MCF 10A (cell line): ENCODE data around the gene ANKRD6. TPM values are rescaled to one million over a fixed set of nuclear protein-coding genes. Genes with fewer than 3 reads are reported as not detected.

Experiments
- BruUV-seq: library from RNA; stranded (reverse); fragments of 400-500 nt; replicated peaks from 2 replicates; lab custom pipeline; 2021; lab: Mats Ljungman, UMichigan
- CTCF ChIA-PET: fragments of 300-600 bp; sonication (Branson Sonifier 250); formaldehyde crosslinking; extraction: SDS; loops from one replicate; lab custom pipeline; 2021; ENCODE audit warnings: antibody characterized with exemption, inconsistent platforms; lab: Yijun Ruan, JAX
- POLR2A ChIA-PET: fragments of 300-600, 350-650 bp; sonication (Branson Sonifier 250); formaldehyde crosslinking; extraction: SDS; loops from one replicate; lab custom pipeline; 2020; ENCODE audit warnings: antibody characterized with exemption, inconsistent platforms; lab: Yijun Ruan, JAX
- DNase-seq: peaks from one replicate; pipeline ENCODE4 v3.0.0-alpha.2; 2018; ENCODE audit not compliant: unreplicated experiment
- H3K27ac Mint-ChIP-seq: one replicate; pipeline ENCODE4 v1.8.0; 2022; ENCODE audit warnings: mild to moderate bottlenecking, low read depth, mixed read lengths; ENCODE audit not compliant: unreplicated experiment
- H3K27me3 Mint-ChIP-seq: one replicate; pipeline ENCODE4 v1.8.0; 2022; ENCODE audit warnings: mixed read lengths; ENCODE audit not compliant: insufficient read depth, unreplicated experiment
- H3K36me3 Mint-ChIP-seq: one replicate; pipeline ENCODE4 v1.8.0; 2022; ENCODE audit warnings: mild to moderate bottlenecking, moderate library complexity, mixed read lengths; ENCODE audit not compliant: insufficient read depth, unreplicated experiment
- H3K4me1 Mint-ChIP-seq: one replicate; pipeline ENCODE4 v1.8.0; 2022; ENCODE audit warnings: mixed read lengths; ENCODE audit not compliant: insufficient read depth, unreplicated experiment
- H3K4me3 Mint-ChIP-seq: one replicate; pipeline ENCODE4 v1.8.0; 2022; ENCODE audit warnings: mild to moderate bottlenecking, moderate library complexity, mixed read lengths; ENCODE audit not compliant: unreplicated experiment
- H3K9me3 Mint-ChIP-seq: one replicate; pipeline ENCODE4 v1.8.0; 2022; ENCODE audit warnings: mixed read lengths; ENCODE audit not compliant: unreplicated experiment
- intact Hi-C: fragments of 100-400 bp; cut with micrococcal nuclease; formaldehyde crosslinking; loops from 2 replicates; pipeline ENCODE4 v1.14.1; 2022
- total RNA-seq: library from RNA; stranded (reverse); gene quantifications from 2 replicates; pipeline ENCODE4 v1.2.3, GENCODE V29; 2022
- TF ChIP-seq, protein P1 (sequence below): fragments of 200-600 bp; IDR thresholded peaks from one replicate; pipeline ENCODE4 v1.8.0; 2022; ENCODE audit warnings: antibody characterized with exemption, mild to moderate bottlenecking; ENCODE audit not compliant: unreplicated experiment

ANKRD6 gene
- total RNA-seq, 1 experiment from 2014 or later: 2.1 TPM

DNA sequence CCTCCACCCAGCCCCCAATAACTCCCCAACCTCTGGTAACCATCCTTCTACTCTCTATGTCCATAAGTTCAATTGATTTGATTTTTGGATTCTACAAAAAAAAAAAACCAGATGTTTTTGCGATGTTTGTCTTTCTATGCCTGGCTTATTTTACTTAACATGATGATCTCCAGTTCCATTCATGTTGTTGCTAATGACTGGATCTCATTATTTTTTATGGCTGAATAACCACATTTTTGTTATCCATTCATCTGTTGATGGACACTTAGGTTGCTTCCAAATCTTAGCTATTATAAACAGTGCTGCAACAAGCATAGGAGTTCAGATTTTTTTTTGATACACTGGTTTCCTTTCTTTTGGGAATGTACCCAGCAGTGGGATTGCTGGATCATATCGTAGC is 106.8 kb downstream of the ANKRD6 start:
- Mint-ChIP-seq H3K27me3 (peaks cover 78% of the 10 kb centered on the region), H3K4me1 (no peaks in the 10 kb centered on the region), H3K9me3 (no peaks in the 10 kb centered on the region), H3K36me3 (no peaks in the 10 kb centered on the region), H3K27ac (no peak overlapping the region), H3K4me3 (no peak overlapping the region)
- no peak for DNase-seq
- ChIA-PET POLR2A (interaction anchor here (0.7 kb wide), 1 partner anchor 955 kb away, joined by 3 read pairs; no protein-coding TSS in a partner anchor), CTCF (interaction anchor here (0.6 kb wide), 2 partner anchors 14 to 108 kb away, joined by 3 read pairs; no protein-coding TSS in a partner anchor)
- BruUV-seq: no TSS peak
- intact Hi-C loops: no loop called here
- TF ChIP-seq, protein P1, sequence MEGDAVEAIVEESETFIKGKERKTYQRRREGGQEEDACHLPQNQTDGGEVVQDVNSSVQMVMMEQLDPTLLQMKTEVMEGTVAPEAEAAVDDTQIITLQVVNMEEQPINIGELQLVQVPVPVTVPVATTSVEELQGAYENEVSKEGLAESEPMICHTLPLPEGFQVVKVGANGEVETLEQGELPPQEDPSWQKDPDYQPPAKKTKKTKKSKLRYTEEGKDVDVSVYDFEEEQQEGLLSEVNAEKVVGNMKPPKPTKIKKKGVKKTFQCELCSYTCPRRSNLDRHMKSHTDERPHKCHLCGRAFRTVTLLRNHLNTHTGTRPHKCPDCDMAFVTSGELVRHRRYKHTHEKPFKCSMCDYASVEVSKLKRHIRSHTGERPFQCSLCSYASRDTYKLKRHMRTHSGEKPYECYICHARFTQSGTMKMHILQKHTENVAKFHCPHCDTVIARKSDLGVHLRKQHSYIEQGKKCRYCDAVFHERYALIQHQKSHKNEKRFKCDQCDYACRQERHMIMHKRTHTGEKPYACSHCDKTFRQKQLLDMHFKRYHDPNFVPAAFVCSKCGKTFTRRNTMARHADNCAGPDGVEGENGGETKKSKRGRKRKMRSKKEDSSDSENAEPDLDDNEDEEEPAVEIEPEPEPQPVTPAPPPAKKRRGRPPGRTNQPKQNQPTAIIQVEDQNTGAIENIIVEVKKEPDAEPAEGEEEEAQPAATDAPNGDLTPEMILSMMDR: no peak

DNA sequence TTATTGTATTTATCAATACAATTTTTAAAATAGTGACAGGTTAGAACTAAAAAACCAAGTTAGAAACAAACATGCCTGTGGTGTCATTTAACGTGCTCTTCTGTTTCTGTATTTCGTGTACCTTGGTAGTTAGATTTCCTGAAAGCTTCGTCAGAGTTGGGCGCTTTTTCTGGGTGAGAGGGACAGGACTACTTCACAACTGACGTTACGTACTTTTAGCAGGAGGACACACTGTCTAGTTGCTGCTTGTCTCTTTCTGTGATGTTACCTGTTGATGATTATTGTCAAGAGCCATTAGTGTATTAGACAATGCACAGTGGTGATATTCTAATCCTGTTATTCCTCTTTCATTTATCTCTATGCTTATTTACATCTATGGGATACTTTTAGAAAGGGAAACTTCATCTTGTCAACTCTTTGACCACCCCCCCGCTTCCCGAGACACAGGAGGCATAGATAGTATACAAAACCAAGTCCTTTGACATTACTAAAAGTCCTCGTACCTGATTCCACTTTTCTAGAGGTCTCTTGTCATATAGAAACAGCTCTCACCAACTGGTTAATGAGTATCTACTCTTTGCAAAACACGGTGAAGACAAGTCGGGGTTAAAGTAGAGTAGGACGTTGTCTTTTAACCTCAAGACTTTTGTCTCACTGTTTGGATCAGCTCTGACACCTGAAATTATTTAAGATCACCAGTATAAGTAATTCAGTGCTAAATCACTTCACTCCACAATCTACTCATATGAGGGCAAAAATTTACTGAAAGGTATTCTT is 109.3 kb downstream of the ANKRD6 start:
- Mint-ChIP-seq H3K36me3 (no peaks in the 10 kb centered on the region), H3K4me3 (no peak overlapping the region), H3K27me3 (peaks cover 58% of the 10 kb centered on the region), H3K4me1 (no peaks in the 10 kb centered on the region), H3K27ac (no peak overlapping the region), H3K9me3 (no peaks in the 10 kb centered on the region)
- POLR2A ChIA-PET: no interaction called here
- DNase-seq: no peak
- intact Hi-C loops: no loop called here
- TF ChIP-seq, protein P1: no peak
- CTCF ChIA-PET: interaction anchor here (0.5 kb wide), 1 partner anchor 69 kb away, joined by 6 read pairs; no protein-coding TSS in a partner anchor
- no TSS peak for BruUV-seq

DNA sequence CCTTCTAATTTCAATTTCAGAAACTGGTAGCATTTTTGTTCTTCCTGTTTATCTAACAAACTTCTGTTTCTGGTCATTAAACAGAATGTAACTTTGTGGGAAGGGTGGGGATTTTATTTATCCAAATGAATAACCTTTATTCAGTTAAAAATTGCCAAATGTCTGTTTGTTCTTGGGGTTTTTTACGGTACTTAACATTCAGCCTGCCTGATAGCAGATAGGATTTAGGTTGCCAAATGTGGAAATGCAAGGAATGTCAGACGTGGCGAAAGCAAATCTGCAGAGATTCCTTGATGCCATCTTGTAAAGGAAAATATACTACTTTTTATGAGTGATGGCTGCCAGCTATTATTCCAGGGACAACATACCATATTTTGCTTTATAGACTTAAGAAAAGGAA is 109.9 kb downstream of the ANKRD6 start:
- TF ChIP-seq, protein P1: no peak
- Mint-ChIP-seq H3K4me3 (no peak overlapping the region), H3K27ac (no peak overlapping the region), H3K27me3 (peaks cover 52% of the 10 kb centered on the region), H3K36me3 (no peaks in the 10 kb centered on the region), H3K4me1 (no peaks in the 10 kb centered on the region), H3K9me3 (no peaks in the 10 kb centered on the region)
- no TSS peak for BruUV-seq
- POLR2A ChIA-PET: no interaction called here
- CTCF ChIA-PET: interaction anchor here (0.5 to 1.0 kb wide), 2 partner anchors 20 to 68 kb away, joined by 6 read pairs; no protein-coding TSS in a partner anchor
- no peak for DNase-seq
- intact Hi-C loops: no loop called here

DNA sequence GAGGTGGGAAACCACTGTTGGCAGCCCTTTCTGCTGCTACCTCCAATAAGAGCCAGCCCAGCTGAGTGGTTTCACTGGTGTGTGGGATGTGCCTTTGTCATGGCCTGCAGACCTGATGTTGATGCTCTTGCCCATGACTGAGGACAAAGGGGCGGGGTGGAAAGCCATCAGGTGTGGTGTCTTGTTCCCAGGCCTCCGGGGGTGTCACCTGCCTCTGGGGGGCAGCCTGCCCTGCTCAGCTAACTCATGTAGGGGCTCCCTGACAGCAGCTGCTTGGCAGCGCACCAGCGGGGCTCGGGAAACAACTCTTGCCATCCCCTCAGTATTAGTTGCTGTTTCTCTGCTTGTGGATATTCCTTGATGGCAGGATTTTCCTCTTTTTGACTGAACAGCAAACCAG is 114.3 kb downstream of the ANKRD6 start:
- BruUV-seq: no TSS peak
- TF ChIP-seq, protein P1: no peak
- ChIA-PET POLR2A (no interaction called here), CTCF (no interaction called here)
- Mint-ChIP-seq H3K36me3 (no peaks in the 10 kb centered on the region), H3K27ac (no peak overlapping the region), H3K4me3 (no peak overlapping the region), H3K4me1 (no peaks in the 10 kb centered on the region), H3K27me3 (peaks cover 50% of the 10 kb centered on the region), H3K9me3 (no peaks in the 10 kb centered on the region)
- intact Hi-C loops: no loop called here
- DNase-seq: no peak
